ENCODE results near the gene NOX4.

- TF ChIP-seq, protein P1, sequence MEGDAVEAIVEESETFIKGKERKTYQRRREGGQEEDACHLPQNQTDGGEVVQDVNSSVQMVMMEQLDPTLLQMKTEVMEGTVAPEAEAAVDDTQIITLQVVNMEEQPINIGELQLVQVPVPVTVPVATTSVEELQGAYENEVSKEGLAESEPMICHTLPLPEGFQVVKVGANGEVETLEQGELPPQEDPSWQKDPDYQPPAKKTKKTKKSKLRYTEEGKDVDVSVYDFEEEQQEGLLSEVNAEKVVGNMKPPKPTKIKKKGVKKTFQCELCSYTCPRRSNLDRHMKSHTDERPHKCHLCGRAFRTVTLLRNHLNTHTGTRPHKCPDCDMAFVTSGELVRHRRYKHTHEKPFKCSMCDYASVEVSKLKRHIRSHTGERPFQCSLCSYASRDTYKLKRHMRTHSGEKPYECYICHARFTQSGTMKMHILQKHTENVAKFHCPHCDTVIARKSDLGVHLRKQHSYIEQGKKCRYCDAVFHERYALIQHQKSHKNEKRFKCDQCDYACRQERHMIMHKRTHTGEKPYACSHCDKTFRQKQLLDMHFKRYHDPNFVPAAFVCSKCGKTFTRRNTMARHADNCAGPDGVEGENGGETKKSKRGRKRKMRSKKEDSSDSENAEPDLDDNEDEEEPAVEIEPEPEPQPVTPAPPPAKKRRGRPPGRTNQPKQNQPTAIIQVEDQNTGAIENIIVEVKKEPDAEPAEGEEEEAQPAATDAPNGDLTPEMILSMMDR (IDR thresholded peaks at IDR 0.05; ENCODE audit: low read depth, low read length), result no peak
- TF ChIP-seq EZH2phosphoT487 (IDR thresholded peaks at IDR 0.05; ENCODE audit: low read depth), result no peak
These were observed 25.3 kb upstream of the NOX4 start for GRCh38 chr11:89516496-89516895.

All from OCI-LY3 (cell line).